GM03348 (cell line): ENCODE measurements around the gene MUC5B.
"Not testable (repeated sequence)": the region's sequence is repeated elsewhere in the genome, so short reads cannot be mapped to it uniquely, and the experiment has no call there.

ENCODE experiments used
- DNase-seq: peaks from one replicate; pipeline ENCODE4 v3.0.0; 2012; ENCODE audit warnings: low spot score

MUC5B gene

DNA sequence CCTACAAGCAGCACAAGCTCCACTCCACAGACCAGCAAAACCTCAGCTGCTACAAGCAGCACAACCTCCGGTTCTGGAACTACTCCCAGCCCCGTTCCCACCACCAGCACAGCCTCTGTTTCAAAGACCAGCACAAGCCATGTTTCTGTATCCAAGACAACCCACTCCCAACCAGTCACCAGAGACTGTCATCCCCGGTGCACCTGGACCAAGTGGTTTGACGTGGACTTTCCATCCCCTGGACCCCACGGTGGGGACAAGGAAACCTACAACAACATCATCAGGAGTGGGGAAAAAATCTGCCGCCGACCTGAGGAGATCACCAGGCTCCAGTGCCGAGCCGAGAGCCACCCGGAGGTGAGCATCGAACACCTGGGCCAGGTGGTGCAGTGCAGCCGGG lies 33.0 kb upstream of the MUC5B start:
- DNase-seq: not testable (repeated sequence)

DNA sequence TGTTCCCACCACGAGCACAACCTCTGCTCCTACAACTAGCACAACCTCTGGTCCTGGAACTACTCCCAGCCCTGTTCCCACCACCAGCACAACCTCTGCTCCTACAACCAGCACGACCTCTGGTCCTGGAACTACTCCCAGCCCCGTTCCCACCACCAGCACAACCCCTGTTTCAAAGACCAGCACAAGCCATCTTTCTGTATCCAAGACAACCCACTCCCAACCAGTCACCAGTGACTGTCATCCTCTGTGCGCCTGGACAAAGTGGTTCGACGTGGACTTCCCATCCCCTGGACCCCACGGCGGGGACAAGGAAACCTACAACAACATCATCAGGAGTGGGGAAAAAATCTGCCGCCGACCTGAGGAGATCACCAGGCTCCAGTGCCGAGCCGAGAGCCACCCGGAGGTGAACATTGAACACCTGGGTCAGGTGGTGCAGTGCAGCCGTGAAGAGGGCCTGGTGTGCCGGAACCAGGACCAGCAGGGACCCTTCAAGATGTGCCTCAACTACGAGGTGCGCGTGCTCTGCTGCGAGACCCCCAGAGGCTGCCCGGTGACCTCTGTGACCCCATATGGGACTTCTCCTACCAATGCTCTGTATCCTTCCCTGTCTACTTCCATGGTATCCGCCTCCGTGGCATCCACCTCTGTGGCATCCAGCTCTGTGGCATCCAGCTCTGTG lies 30.9 kb upstream of the MUC5B start:
- not testable (repeated sequence) for DNase-seq

DNA sequence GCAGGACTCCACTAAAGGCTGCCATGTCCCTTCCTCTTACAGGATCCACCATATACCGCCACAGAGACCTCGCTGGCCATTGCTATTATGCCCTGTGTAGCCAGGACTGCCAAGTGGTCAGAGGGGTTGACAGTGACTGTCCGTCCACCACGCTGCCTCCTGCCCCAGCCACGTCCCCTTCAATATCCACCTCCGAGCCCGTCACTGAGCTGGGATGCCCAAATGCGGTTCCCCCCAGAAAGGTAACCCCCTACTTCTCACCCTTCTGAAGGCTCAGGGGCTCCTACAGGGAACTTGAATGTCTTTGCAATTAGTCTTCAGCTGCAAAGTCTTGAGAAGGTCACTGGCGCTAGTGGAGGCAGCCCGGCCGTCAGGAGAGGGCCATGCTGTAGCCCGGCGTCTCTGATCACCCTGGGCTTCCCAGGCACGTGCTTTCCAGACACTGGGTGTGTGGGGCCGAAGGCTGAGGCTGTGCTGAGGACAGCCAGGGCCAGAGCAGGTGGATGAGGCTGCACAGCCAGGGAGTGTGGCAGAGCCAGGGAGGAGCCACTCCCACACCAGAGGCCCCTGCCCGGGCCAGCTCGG lies 30.0 kb upstream of the MUC5B start:
- DNase-seq: no peak

DNA sequence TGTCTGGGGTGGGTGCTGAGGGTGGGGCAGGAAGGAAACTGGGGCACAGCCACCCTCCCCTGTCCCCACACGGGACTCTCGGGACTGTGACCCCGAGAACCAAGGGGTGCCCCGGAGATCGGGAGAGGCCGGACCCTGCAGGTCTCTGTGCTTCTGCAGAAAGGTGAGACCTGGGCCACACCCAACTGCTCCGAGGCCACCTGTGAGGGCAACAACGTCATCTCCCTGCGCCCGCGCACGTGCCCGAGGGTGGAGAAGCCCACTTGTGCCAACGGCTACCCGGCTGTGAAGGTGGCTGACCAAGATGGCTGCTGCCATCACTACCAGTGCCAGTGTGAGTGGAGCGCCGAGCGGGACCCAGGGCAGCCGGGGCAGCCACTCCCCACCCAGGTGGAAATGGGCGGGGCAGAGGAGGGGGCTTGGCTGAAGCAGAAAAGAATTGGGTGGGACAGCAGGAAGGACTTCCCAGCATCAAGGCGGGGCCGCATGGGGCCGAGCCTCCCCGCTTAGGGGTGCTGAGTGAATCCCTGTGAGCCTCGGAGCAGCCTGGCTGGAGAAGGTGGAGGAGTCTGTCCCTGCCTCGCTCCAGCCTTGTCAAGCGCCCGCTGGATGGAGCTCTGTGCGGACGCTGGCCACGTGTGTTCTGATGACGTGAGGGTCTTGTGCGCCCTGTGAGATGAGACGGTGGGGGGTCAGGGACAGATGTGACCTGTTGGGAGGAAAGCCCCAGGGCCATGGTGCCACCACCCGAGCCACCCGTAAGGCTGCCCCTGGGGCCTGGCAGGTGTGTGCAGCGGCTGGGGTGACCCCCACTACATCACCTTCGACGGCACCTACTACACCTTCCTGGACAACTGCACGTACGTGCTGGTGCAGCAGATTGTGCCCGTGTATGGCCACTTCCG lies 29.3 kb upstream of the MUC5B start:
- no peak for DNase-seq

DNA sequence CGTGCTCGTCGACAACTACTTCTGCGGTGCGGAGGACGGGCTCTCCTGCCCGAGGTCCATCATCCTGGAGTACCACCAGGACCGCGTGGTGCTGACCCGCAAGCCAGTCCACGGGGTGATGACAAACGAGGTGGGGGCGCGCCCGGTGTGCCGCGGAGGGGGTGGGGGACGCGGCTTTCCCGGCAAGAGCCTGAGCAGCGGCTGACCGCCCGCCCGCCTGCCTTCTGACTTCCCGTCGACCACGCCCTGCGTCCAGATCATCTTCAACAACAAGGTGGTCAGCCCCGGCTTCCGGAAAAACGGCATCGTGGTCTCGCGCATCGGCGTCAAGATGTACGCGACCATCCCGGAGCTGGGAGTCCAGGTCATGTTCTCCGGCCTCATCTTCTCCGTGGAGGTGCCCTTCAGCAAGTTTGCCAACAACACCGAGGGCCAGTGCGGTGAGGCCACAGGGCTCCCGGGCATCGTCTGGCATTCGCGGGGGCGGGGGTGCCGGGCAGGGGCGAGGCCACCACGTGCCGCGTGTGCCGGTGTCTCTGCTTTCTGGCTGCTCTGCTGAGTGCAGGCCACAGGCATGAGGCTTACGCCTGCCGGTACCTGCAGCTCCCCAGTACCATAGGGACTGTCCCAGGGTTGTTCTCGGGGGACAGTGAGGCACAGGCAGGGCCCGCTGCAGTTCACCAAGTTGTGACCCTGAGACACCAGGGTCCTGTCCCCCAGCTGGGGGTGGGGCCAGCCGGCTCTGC lies 28.5 kb upstream of the MUC5B start:
- DNase-seq: no peak

DNA sequence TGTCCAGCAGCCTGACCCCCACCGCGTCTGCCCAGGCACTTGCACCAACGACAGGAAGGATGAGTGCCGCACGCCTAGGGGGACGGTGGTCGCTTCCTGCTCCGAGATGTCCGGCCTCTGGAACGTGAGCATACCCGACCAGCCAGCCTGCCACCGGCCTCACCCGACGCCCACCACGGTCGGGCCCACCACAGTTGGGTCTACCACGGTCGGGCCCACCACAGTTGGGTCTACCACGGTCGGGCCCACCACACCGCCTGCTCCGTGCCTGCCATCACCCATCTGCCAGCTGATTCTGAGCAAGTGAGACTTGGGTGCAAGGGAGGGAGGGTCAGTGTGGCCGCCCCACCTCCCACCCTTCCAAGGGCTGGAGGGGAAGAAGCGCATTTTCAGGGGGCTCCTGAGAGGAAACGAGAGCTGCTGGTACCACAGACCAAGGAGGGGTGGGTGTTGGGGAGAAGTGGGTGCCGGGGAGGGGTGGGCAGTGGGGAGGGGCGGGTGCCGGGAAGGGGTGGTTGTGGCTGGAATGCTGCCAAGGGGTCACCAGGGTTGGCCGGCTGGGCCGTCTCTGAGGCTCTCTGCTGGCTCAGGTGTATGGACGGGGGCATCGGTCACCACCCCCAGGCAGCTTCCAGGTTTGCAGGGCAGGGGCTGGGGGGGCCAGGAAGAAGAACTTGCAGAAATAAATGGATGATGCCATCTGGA lies 27.7 kb upstream of the MUC5B start:
- no peak for DNase-seq

DNA sequence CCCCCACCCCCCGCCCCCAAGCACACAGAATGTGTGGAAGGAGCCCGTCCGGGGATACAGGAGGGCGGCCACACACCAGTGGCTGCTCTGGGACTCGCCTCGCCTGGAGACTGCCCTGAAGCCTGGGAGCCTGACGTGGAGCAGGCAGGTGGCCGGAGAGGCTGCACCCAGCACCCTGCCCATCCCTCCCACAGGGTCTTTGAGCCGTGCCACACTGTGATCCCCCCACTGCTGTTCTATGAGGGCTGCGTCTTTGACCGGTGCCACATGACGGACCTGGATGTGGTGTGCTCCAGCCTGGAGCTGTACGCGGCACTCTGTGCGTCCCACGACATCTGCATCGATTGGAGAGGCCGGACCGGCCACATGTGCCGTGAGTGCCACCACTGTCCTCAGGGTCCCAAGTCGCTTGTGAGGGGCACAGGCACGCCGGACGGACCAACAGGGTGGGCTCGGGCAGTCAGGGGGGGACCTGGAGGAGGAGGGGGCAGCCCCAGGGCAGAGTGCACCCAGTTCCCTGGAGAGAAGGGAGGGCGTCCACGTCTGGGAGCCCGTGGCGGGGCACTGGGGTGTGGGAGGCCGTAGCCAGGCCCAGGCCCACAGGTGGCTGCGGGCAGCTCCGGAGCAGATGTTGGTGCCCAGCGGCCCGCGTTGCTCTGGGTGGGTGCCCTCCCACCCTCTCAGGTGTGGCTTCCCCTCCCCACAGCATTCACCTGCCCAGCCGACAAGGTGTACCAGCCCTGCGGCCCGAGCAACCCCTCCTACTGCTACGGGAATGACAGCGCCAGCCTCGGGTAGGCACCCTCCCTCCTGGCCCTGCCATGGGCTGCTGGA lies 27.0 kb upstream of the MUC5B start:
- DNase-seq: no peak

DNA sequence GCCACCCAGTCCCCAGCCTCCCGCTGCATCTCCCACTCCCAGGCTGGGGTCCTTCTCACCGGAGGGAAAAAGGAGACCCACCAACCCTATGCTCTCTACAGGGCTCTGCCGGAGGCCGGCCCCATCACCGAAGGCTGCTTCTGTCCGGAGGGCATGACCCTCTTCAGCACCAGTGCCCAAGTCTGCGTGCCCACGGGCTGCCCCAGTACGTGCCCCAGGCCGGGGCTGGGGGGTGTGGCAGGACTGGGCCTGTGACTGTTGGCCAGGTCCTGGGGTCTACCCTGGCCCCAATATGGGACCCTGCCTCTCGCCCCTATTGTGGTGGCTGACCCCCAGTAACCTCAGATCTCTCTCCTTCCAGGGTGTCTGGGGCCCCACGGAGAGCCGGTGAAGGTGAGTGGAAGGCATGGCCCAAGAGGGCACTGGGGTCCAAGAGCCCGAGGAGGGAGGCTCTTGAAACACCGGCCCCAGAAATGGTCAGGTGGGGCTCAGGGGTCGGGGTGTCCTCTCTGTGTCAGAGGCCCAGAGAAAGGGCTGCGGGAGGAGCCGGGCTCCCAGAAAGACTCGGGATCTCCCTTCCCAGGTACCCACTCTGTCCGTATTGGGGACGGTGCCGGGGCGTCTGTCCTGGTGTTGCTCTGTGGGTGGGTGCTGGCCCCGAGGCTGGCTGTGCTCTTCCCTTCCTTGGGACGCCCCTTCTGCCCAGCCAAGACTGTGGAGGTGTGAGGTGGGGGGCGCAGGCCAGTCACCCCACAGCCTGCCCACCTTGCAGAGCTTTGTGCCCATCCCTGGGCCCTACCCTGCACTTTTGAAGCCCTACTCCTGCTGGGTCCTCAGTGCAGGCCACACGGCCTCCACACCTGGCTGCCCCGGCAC lies 26.1 kb upstream of the MUC5B start:
- DNase-seq: no peak

DNA sequence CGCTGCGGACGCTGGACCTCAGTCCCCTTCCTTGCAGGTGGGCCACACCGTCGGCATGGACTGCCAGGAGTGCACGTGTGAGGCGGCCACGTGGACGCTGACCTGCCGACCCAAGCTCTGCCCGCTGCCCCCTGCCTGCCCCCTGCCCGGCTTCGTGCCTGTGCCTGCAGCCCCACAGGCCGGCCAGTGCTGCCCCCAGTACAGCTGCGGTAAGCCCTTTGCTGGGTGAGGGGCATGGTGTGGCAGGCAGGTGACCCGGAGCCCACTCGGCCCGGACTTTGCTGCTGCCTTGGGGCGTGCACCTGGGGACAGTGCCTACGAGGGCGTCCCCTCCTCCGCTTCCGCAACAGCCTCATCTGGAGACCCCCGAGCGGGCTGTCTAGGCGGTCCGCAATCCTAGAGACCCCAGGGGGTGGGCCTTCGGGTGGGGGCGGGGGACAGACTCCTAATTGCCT lies 25.4 kb upstream of the MUC5B start:
- DNase-seq: no peak

DNA sequence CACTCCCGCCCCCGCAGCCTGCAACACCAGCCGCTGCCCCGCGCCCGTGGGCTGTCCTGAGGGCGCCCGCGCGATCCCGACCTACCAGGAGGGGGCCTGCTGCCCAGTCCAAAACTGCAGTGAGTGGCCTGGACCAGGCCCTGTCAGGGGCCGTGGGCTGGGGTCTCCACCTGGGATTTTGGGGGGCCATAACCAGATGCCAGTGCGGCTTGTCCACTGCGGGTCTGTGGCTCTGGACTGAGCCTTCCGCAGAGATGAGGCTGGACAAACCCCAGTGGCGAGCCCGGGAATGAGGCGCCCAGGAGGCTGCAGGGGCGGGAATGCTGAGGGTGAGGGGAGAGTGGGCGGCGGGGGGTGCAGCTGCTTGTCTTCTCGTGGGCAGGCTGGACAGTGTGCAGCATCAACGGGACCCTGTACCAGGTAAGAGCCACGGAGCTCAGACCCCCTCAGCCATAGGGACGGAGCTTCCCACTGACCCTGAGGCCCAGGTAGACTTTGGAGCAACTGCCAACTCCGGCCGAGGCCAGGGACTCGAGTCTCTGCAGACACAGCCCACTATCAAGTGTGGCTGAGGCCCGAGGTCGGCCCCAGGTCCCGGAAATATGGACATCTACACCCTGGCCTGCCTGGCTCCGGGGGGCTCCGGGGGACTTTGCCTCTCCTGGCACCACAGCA lies 24.8 kb upstream of the MUC5B start:
- DNase-seq: no peak

DNA sequence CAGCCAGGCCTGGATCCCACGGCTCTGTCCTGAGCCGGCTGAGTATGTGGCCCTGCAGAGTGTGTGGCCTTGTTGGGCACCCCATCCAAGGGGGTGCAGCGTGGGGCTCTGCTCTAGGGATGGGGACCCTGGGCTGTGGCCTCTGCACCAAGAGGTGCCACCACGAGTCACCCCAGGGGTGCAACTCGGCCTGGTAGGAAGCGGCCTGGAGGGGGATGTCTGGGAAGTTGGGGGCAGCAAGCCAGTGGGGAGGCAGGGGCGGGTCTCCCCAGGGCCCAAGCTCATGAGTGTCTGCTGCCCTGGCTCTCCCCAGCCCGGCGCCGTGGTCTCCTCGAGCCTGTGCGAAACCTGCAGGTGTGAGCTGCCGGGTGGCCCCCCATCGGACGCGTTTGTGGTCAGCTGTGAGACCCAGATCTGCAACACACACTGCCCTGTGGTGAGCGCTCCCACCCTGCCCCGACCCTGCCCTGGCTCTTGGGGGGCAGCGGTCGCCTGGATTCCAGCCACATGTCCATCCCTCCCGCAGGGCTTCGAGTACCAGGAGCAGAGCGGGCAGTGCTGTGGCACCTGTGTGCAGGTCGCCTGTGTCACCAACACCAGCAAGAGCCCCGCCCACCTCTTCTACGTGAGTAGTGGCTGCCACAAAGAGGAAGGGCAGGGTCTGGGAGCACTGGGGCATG lies 24.2 kb upstream of the MUC5B start:
- DNase-seq: no peak

DNA sequence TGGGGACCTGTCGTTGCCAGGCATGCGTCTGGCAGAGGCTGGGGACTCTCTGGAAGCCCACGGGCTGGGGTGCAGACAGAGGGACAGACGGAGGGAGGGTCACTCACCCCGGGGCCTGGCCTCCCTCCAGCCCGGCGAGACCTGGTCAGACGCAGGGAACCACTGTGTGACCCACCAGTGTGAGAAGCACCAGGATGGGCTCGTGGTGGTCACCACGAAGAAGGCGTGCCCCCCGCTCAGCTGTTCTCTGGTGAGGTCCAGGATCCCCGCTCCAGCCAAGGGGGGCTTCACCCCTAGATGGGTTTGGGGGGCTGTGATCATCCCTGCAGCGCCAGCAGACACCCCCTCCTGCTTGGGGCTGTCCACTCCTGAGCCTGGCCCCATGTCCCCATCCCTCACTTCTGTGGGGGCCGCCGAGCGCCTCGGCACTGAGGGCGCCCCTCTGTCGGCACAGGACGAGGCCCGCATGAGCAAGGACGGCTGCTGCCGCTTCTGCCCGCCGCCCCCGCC lies 23.6 kb upstream of the MUC5B start:
- DNase-seq: no peak

DNA sequence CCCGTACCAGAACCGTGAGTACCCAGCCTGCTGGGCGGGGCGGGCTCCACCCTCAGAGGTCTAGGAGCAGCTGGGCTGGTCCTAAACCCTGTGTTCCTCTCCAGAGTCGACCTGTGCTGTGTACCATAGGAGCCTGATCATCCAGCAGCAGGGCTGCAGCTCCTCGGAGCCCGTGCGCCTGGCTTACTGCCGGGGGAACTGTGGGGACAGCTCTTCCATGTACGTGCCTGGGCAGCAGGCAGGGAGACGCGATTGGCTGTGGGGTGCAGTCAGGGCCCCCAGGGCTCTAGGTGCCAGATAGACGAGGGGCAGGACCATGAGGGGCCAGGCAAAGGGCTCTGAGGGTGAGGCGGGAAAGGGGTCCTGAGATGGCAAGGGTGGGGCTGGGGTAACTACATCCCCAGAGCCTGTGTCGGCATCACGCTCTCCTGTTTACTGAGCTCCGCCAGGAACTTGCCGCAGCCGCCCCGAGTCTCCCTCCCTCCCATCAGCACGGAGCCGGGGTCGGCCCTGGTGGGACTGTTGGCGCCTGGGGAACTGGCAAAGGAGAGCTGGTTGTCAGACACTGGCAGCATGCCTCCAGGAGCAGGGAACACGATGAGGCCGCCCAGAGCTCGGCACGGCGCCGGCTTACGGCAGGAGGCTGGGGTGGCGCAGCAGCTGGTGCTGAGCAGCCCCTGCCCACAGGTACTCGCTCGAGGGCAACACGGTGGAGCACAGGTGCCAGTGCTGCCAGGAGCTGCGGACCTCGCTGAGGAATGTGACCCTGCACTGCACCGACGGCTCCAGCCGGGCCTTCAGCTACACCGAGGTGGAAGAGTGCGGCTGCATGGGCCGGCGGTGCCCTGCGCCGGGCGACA lies 22.9 kb upstream of the MUC5B start:
- no peak for DNase-seq

DNA sequence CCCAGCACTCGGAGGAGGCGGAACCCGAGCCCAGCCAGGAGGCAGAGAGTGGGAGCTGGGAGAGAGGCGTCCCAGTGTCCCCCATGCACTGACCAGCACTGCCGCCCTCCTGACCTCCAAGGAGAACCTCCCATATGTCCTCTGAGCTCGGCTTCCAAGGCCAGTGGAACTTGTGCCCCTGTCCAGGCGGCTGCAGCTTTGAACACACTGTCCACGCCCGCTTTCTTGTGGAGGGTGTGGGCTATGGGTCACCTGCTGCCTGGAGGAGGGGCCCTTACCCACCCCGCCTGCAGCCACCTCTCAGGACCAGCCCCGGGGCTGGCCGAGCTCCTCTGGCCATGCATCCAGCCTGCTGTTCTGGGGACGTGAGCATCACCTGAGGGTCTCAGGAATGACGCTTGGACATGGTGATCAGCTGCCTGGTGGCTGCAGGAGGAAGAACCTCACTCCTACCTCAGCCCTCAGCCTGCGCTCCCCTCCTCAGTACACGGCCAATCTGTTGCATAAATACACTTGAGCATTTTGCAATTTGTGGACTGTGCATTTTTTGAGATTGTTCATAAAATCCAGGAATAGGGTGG lies 22.2 kb upstream of the MUC5B start:
- DNase-seq: no peak

DNA sequence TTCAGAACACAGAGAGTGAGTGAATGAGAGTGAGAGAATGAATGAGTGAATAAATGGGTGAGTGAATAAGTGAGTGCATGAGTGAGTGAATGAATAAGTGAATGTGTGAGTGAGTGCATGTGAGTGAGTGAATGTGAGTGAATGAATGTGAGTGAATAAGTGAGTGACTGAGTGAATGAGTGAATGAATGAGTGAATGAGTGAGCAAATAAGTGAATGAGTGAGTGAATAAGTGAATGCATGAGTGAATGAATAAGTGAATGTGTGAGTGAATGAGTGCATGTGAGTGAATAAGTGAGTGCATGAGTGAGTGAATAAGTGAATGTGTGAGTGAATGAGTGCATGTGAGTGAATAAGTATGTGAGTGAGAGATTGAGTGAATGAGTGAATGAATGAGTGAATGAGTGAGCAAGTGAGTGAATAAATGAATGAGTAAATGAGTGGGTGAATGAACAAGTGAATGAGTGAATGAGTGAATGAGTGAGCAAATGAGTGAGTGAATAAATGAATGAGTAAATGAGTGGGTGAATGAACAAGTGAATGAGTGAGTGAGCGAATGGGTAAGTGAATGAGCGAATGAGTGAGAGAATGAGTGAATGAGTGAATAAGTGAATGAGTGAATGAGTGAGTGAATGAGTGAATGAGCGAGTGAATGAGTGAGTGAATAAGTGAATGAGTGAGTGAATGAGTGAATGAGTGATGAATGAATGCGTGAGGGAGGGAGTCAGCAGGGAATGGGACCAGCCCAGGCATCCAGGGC lies 21.3 kb upstream of the MUC5B start:
- DNase-seq: no peak

DNA sequence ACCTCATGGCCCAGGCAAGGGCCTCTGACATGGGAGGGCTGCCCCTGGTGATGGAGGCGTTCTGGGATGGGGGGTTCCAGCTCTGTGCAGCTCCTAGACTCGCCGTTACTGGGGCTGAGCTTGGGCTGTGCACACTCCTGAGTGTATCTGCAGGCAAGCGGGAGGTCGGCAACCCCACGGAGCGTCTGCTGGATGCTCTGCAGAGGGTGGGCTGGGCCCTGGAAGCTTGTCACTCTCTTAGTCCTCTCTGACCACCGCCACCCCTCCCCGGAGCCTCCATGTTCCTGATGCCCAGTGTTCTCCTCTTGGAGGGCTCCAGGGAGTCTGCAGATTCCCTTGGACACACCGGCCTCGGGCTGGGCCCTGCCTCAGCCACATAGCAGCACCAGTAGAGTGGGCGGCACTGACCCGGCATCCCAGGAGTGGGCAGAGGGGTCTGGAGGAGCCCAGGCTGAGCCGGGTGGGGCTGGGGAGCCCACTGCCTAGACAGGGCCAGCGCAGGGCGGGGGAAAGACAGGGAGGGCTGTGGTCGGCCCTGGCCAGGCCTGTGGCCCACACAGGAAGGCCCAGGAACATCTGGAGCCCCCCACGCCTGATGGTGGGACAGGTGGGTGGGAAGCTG lies 20.6 kb upstream of the MUC5B start:
- DNase-seq: no peak
